Right lobe of liver (tissue), 4 donors: ENCODE results near the gene CEP72.

Source experiments
- POLR2A ChIP-seq: fragments of 450-650 bp; IDR thresholded peaks from one replicate; pipeline ENCODE4 v1.6.1; 2017; ENCODE audit warnings: antibody characterized with exemption, mild to moderate bottlenecking
- TF ChIP-seq, protein P1 (sequence below), 4 donors: fragments of 200-600 bp in 3 of 4; fragments of 450-650 bp in 1 of 4; IDR thresholded peaks; one replicate each; pipeline versions ENCODE4 v1.5.1 to v1.8.0; 2016 to 2022; ENCODE audit warnings: antibody characterized with exemption in 4 of 4, mild to moderate bottlenecking in 2 of 4
- donor health status: DM: no; HTN: no; CAD: no.
- donor health status: DM: no; HTN: no; CAD: no.
- donor health status: DM: no; HTN: yes; CAD: no.

- TF ChIP-seq, protein P1, sequence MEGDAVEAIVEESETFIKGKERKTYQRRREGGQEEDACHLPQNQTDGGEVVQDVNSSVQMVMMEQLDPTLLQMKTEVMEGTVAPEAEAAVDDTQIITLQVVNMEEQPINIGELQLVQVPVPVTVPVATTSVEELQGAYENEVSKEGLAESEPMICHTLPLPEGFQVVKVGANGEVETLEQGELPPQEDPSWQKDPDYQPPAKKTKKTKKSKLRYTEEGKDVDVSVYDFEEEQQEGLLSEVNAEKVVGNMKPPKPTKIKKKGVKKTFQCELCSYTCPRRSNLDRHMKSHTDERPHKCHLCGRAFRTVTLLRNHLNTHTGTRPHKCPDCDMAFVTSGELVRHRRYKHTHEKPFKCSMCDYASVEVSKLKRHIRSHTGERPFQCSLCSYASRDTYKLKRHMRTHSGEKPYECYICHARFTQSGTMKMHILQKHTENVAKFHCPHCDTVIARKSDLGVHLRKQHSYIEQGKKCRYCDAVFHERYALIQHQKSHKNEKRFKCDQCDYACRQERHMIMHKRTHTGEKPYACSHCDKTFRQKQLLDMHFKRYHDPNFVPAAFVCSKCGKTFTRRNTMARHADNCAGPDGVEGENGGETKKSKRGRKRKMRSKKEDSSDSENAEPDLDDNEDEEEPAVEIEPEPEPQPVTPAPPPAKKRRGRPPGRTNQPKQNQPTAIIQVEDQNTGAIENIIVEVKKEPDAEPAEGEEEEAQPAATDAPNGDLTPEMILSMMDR (IDR thresholded peaks at IDR 0.05) = no peak
- TF ChIP-seq POLR2A = no peak
Measured at GRCh38 chr5:600886-601541, 11.1 kb upstream of the CEP72 start.
